ENCODE results near the gene PAGE3. TPM values are rescaled to one million over a fixed set of nuclear protein-coding genes. Genes with fewer than 3 reads are reported as not detected.

PAGE3 gene
- total and polyA plus RNA-seq, 2 experiments from 2014 or later = not detected

DNA sequence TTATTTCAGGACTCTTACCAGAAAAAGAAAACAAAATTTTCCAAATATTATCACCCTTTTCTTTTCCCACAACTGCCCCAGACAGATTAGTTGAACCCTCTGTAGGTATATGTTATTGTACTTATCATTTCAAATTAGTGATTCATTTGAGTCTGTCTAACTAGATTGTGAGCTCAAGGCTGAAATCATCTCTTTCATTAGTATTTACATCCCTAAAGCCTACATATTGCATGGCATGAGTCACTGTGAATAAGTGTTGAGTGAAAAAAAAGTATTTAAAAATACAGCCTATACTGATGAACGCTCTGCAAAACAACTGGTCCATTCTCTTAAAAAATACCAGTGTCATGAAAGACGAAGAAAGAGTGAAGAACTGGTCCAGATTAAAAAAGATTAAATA is 3.9 kb downstream of the PAGE3 start:
- Histone ChIP-seq H4K20me1 (ENCODE audit: insufficient read depth, poor library complexity, severe bottlenecking) (no peaks in the 10 kb centered on the region), H3K9me2 (replicated peaks; ENCODE audit: insufficient read depth) (no peaks in the 10 kb centered on the region), H3K79me2 (no peaks in the 10 kb centered on the region), H3K9me3 (ENCODE audit: low read depth) (no peaks in the 10 kb centered on the region), H3K36me3 (replicated peaks; ENCODE audit: insufficient read depth, low read depth) (no peaks in the 10 kb centered on the region), H2AFZ (no peak overlapping the region), H3K4me1 (ENCODE audit: insufficient read depth) (no peaks in the 10 kb centered on the region), H3K4me2 (no peak overlapping the region), H3K27ac (no peak overlapping the region), H3K27me3 (no peaks in the 10 kb centered on the region), H3K4me3 (no peak overlapping the region)
- TF ChIP-seq, protein P1, sequence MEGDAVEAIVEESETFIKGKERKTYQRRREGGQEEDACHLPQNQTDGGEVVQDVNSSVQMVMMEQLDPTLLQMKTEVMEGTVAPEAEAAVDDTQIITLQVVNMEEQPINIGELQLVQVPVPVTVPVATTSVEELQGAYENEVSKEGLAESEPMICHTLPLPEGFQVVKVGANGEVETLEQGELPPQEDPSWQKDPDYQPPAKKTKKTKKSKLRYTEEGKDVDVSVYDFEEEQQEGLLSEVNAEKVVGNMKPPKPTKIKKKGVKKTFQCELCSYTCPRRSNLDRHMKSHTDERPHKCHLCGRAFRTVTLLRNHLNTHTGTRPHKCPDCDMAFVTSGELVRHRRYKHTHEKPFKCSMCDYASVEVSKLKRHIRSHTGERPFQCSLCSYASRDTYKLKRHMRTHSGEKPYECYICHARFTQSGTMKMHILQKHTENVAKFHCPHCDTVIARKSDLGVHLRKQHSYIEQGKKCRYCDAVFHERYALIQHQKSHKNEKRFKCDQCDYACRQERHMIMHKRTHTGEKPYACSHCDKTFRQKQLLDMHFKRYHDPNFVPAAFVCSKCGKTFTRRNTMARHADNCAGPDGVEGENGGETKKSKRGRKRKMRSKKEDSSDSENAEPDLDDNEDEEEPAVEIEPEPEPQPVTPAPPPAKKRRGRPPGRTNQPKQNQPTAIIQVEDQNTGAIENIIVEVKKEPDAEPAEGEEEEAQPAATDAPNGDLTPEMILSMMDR (IDR thresholded peaks at IDR 0.05; ENCODE audit: poor library complexity) = no peak
- TF ChIP-seq EZH2phosphoT487 (IDR thresholded peaks at IDR 0.05; ENCODE audit: low read depth, severe bottlenecking, unreplicated experiment) (no peak), EZH2 (IDR thresholded peaks at IDR 0.05; ENCODE audit: borderline replicate concordance) (no peak)
- DNase-seq (ENCODE audit: low spot score) = no peak
- WGBS (ENCODE audit: low lambda C conversion rate, missing lambda C conversion rate) = 56% methylated on average over 2 of the region's 2 CpGs

DNA sequence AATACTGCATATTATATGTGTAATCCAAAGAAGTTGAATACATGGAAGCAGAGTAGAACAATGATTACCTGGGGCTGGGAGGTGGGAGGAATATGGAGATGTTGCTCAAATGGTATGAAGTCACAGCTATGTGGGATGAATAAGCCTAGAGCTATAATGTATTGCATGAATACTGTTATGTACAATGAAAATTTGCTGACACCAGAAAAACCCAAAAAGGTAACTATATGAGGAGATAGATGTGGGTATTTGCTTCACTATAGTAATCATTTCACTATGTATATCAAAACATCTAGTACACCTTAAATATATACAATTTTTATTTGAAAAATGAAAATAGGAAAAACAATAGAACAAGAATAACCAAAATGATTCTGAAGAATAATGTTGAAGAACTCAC is 11.2 kb downstream of the PAGE3 start:
- Histone ChIP-seq H3K27me3 (no peaks in the 10 kb centered on the region), H3K4me1 (ENCODE audit: insufficient read depth) (no peaks in the 10 kb centered on the region), H3K27ac (no peak overlapping the region), H2AFZ (no peak overlapping the region), H4K20me1 (ENCODE audit: insufficient read depth, poor library complexity, severe bottlenecking) (no peaks in the 10 kb centered on the region), H3K9me3 (ENCODE audit: low read depth) (no peaks in the 10 kb centered on the region), H3K36me3 (replicated peaks; ENCODE audit: insufficient read depth, low read depth) (no peaks in the 10 kb centered on the region), H3K4me2 (no peak overlapping the region), H3K9me2 (replicated peaks; ENCODE audit: insufficient read depth) (no peaks in the 10 kb centered on the region), H3K4me3 (no peak overlapping the region), H3K79me2 (no peaks in the 10 kb centered on the region)
- no peak for TF ChIP-seq EZH2phosphoT487 (IDR thresholded peaks at IDR 0.05; ENCODE audit: low read depth, severe bottlenecking, unreplicated experiment)
- TF ChIP-seq, protein P1 (IDR thresholded peaks at IDR 0.05; ENCODE audit: poor library complexity) = no peak
- TF ChIP-seq EZH2 (IDR thresholded peaks at IDR 0.05; ENCODE audit: borderline replicate concordance) = no peak
- DNase-seq (ENCODE audit: low spot score) = no peak

DNA sequence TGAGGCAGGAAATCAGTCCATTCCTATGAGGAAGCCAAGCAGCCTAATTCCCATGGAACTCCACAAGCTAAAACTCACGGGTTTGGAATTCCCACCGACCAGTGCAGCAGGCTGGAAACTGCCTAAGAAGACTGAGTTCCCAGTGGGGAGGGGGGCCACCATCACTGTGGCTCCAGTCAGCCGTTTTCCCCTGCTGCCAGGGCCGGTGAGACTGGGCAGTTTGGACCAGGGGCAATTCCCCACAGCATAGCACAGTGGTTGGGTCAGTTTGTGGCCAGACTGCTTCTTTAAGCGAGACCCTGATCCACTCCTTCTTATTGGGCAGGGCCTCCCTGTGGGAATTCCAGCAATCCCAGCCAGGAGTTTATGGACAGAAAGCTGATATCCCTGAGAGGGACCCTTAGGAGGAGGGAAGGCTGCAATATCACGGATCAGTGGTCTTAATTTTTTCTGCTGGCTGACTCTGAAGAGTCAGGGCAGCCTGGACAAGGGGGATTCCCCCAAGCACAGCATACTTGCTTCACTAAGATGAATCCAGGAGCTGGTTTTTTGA is 23.9 kb downstream of the PAGE3 start:
- Histone ChIP-seq H3K9me3 (ENCODE audit: low read depth) (no peaks in the 10 kb centered on the region), H3K4me1 (ENCODE audit: insufficient read depth) (no peaks in the 10 kb centered on the region), H3K4me3 (no peak overlapping the region), H3K27ac (no peak overlapping the region), H3K9me2 (replicated peaks; ENCODE audit: insufficient read depth) (no peaks in the 10 kb centered on the region), H4K20me1 (ENCODE audit: insufficient read depth, poor library complexity, severe bottlenecking) (no peaks in the 10 kb centered on the region), H3K36me3 (replicated peaks; ENCODE audit: insufficient read depth, low read depth) (no peaks in the 10 kb centered on the region), H3K79me2 (no peaks in the 10 kb centered on the region), H3K27me3 (no peaks in the 10 kb centered on the region), H3K4me2 (no peak overlapping the region), H2AFZ (no peak overlapping the region)
- TF ChIP-seq, protein P1 (IDR thresholded peaks at IDR 0.05; ENCODE audit: poor library complexity) = no peak
- TF ChIP-seq EZH2 (IDR thresholded peaks at IDR 0.05; ENCODE audit: borderline replicate concordance) (no peak), EZH2phosphoT487 (IDR thresholded peaks at IDR 0.05; ENCODE audit: low read depth, severe bottlenecking, unreplicated experiment) (no peak)
- 40% methylated on average over 6 of the region's 6 CpGs for WGBS (ENCODE audit: low lambda C conversion rate, missing lambda C conversion rate)
- DNase-seq (ENCODE audit: low spot score) = no peak

All from hepatocyte (in vitro differentiated cells).